ENCODE data around the gene LMCD1. TPM values are rescaled to one million over a fixed set of nuclear protein-coding genes. Genes with fewer than 3 reads are reported as not detected.
A peak's percentile ranks its signal among the peaks of the same experiment; 100 is the strongest.

Gene LMCD1
- total RNA-seq, 3 donors from 2014 or later (not counting 1 experiment from before 2014, with no cell fraction given): not detected

- intact Hi-C loops (cut with micrococcal nuclease): no loop called here
- Mint-ChIP-seq H3K4me3 (no peak overlapping the region), H3K36me3 (no peaks in the 10 kb centered on the region), H3K9me3 (no peaks in the 10 kb centered on the region), H3K27me3 (ENCODE audit: low read depth in 2 of 2) (no peaks in the 10 kb centered on the region), H3K4me1 (peaks cover 12 to 14% of the 10 kb centered on the region in 2 donors), H3K27ac (no peak overlapping the region)
- Histone ChIP-seq H3K4me3 (ENCODE audit: low read length) (no peak overlapping the region), H3K27ac (ENCODE audit: low read length) (no peak overlapping the region), H3K4me1 (ENCODE audit: control insufficient read depth, insufficient read depth, low read length) (no peaks in the 10 kb centered on the region), H3K9me3 (ENCODE audit: control insufficient read depth, insufficient read depth, low read length) (no peaks in the 10 kb centered on the region), H3K36me3 (ENCODE audit: control insufficient read depth, insufficient read depth, low read length) (no peaks in the 10 kb centered on the region), H3K27me3 (ENCODE audit: control insufficient read depth, insufficient read depth, low read length) (no peaks in the 10 kb centered on the region)
- WGBS (ENCODE audit: insufficient coverage): 64% methylated on average over 3 of the region's 3 CpGs
- DNase-seq: peak in 1 of 2 donors; percentile 8
- TF ChIP-seq, protein P1, sequence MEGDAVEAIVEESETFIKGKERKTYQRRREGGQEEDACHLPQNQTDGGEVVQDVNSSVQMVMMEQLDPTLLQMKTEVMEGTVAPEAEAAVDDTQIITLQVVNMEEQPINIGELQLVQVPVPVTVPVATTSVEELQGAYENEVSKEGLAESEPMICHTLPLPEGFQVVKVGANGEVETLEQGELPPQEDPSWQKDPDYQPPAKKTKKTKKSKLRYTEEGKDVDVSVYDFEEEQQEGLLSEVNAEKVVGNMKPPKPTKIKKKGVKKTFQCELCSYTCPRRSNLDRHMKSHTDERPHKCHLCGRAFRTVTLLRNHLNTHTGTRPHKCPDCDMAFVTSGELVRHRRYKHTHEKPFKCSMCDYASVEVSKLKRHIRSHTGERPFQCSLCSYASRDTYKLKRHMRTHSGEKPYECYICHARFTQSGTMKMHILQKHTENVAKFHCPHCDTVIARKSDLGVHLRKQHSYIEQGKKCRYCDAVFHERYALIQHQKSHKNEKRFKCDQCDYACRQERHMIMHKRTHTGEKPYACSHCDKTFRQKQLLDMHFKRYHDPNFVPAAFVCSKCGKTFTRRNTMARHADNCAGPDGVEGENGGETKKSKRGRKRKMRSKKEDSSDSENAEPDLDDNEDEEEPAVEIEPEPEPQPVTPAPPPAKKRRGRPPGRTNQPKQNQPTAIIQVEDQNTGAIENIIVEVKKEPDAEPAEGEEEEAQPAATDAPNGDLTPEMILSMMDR (IDR thresholded peaks at IDR 0.05): no peak
- ATAC-seq: no peak
These were observed 69.6 kb downstream of the LMCD1 start for GRCh38 chr3:8571256-8571655.

DNA sequence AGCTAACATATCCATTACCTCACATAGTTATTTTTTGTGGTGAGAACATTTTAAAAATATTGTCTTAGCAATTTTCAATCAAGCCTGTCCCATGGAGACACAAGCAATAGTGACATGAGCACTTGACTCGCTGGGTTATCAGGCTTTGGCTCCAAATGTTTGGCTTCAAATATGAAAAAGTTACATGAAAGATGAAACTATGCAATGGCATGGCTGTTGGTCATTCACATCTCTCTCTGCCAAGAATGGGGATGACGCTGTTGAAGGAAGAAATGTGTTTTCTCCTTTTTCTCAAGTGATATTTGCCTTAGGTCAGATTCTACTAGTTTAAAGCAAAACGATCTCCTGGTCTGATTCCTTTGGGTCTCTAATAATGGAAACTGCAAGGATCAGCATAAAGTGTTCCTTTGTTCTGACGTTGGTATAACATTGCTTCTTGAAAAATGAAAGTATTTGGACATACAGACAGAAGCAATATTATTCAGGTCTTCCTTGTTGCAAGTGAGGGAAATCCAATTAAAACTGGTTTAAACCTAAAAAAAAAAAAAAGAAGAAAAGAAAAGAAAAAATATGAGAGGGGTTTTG lies 71.8 kb downstream of the LMCD1 start:
- Histone ChIP-seq H3K36me3 (ENCODE audit: control insufficient read depth, insufficient read depth, low read length) (no peaks in the 10 kb centered on the region), H3K4me3 (ENCODE audit: low read length) (no peak overlapping the region), H3K27me3 (ENCODE audit: control insufficient read depth, insufficient read depth, low read length) (no peaks in the 10 kb centered on the region), H3K9me3 (ENCODE audit: control insufficient read depth, insufficient read depth, low read length) (no peaks in the 10 kb centered on the region), H3K27ac (ENCODE audit: low read length) (no peak overlapping the region), H3K4me1 (ENCODE audit: control insufficient read depth, insufficient read depth, low read length) (no peaks in the 10 kb centered on the region)
- Mint-ChIP-seq H3K4me1 (peaks cover 12 to 14% of the 10 kb centered on the region in 2 donors), H3K4me3 (no peak overlapping the region), H3K27me3 (ENCODE audit: low read depth in 2 of 2) (no peaks in the 10 kb centered on the region), H3K36me3 (no peaks in the 10 kb centered on the region), H3K27ac (no peak overlapping the region), H3K9me3 (no peaks in the 10 kb centered on the region)
- DNase-seq: no peak
- intact Hi-C loops (cut with micrococcal nuclease): no loop called here
- WGBS (ENCODE audit: insufficient coverage): 90% methylated on average over 4 of the region's 4 CpGs
- TF ChIP-seq, protein P1 (IDR thresholded peaks at IDR 0.05): no peak
- no peak for ATAC-seq

DNA sequence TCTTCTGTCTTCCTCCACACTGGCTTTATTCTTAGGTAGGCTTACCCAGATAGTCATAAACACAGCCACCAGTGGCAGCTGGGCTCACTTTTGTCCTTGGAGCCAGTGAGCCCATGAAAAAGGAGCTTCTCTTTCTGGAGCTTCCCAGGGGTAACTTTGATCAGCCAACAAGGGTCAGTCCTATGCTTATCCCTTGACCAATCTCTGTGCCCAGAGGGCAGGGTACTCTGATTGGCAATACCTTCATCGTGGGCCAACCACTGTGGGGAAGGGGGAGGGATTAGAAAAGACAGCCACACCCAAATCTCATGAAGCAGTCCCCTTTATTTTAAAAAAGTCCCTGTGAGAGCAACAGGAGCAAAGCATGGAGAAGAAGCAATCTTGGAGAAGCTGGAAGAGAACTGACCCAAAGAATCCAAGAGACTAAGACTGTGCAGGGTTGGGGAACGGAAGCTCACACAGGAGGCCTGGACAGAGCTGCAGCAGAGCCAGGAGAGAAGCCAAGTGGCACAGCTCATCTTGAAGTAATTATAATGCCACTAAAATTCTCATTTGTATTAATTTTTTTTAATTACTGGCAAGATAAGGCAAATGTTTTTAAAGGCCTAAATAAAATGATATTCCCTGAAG lies 72.5 kb downstream of the LMCD1 start:
- no peaks in the 10 kb centered on the region for H3K27me3 Mint-ChIP-seq (ENCODE audit: low read depth in 2 of 2)
- Histone ChIP-seq H3K27ac (ENCODE audit: low read length) (no peak overlapping the region), H3K9me3 (ENCODE audit: control insufficient read depth, insufficient read depth, low read length) (no peaks in the 10 kb centered on the region), H3K36me3 (ENCODE audit: control insufficient read depth, insufficient read depth, low read length) (no peaks in the 10 kb centered on the region), H3K4me3 (ENCODE audit: low read length) (no peak overlapping the region), H3K27me3 (ENCODE audit: control insufficient read depth, insufficient read depth, low read length) (no peaks in the 10 kb centered on the region), H3K4me1 (ENCODE audit: control insufficient read depth, insufficient read depth, low read length) (no peaks in the 10 kb centered on the region)
- H3K4me1 Mint-ChIP-seq: peaks cover 12 to 14% of the 10 kb centered on the region in 2 donors
- no peaks in the 10 kb centered on the region for H3K9me3 Mint-ChIP-seq
- DNase-seq (no peak), ATAC-seq (no peak)
- TF ChIP-seq, protein P1 (IDR thresholded peaks at IDR 0.05): no peak
- no peak overlapping the region for H3K27ac Mint-ChIP-seq
- WGBS (ENCODE audit: insufficient coverage): 100% methylated on average over 1 of the region's 2 CpGs
- H3K36me3 Mint-ChIP-seq: no peaks in the 10 kb centered on the region
- no peak overlapping the region for H3K4me3 Mint-ChIP-seq
- intact Hi-C loops (cut with micrococcal nuclease): no loop called here
